Stimulated activated naive CD4-positive, alpha-beta T cell treated with Interleukin-2 at 50 U/mL for 16 hours (primary cell): Measurements from ENCODE around the gene POM121.
"Not testable (repeated sequence)": the region's sequence is repeated elsewhere in the genome, so short reads cannot be mapped to it uniquely, and the experiment has no call there.

Source experiments
- DNase-seq: peaks from one replicate; lab custom pipeline; 2025; lab: John Stamatoyannopoulos, UW

Gene POM121

DNA sequence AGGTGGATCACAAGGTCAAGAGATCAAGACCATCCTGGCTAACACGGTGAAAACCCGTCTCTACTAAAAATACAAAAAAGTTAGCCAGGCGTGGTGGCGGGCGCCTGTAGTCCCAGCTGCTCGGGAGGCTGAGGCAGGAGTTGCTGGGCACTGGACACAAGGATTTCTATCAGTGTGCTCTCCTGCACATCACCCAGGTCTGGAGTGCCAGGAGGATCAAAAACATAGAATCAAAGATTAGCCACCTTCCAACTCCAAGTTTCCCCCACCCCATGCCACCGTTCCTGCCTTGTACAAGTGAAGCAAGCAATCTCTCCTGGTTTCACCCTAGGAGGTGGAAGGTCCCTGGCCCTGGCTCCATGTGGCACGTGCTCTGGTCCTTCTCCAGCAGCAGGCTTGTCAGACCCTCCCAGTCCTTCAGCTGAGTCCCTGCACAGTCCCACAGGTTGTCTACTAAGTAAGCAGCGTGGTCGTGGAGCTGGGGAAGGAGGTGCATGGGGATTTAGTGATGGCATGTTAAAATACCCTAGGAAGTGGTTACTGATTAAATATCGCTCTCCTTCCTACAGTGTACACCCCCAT is 73.1 kb downstream of the POM121 start:
- not testable (repeated sequence) for DNase-seq
